Measurements from ENCODE around the gene FARS2. TPM values are rescaled to one million over a fixed set of nuclear protein-coding genes. Genes with fewer than 3 reads are reported as not detected.

The FARS2 gene
- total RNA-seq, 1 experiment from 2014 or later: 15.0 TPM

- Mint-ChIP-seq H3K4me3 (no peak overlapping the region), H3K27me3 (ENCODE audit: low read depth) (no peaks in the 10 kb centered on the region), H3K36me3 (0 out of 2 replicates have a peak, but pooled peaks cover 3% of the 10 kb centered on the region), H3K27ac (no peak overlapping the region), H3K4me1 (peaks cover 44% of the 10 kb centered on the region), H3K9me3 (peaks cover 7% of the 10 kb centered on the region)
- ATAC-seq (no peak), DNase-seq (ENCODE audit: low spot score) (no peak)
- ChIA-PET CTCF (interaction anchor here (1.1 to 1.8 kb wide), 3 partner anchors 8 to 39 kb away, joined by 3 to 9 read pairs (median 6); no protein-coding TSS in a partner anchor), POLR2A (no interaction called here)
- no peak for TF ChIP-seq ZNF219 (CRISPR knock-in tag; IDR thresholded peaks at IDR 0.05; ENCODE audit: borderline replicate concordance)
- TF ChIP-seq ATF3 (CRISPR knock-in tag; conservative IDR thresholded peaks at IDR 0.05): no peak
- TF ChIP-seq E2F4 (CRISPR knock-in tag; IDR thresholded peaks at IDR 0.05; ENCODE audit: borderline replicate concordance, low read depth): no peak
- TF ChIP-seq PRRX2 (CRISPR knock-in tag; IDR thresholded peaks at IDR 0.05): no peak
- no peak for TF ChIP-seq NFE2L1 (CRISPR knock-in tag; IDR thresholded peaks at IDR 0.05)
- no peak for TF ChIP-seq ZNF416 (CRISPR knock-in tag; IDR thresholded peaks at IDR 0.05)
- no peak for TF ChIP-seq ZNF281 (CRISPR knock-in tag; IDR thresholded peaks at IDR 0.05)
- TF ChIP-seq USF1 (CRISPR knock-in tag; IDR thresholded peaks at IDR 0.05): no peak
Observed at GRCh38 chr6:5461365-5461764, 200.1 kb downstream of the FARS2 start.

DNA sequence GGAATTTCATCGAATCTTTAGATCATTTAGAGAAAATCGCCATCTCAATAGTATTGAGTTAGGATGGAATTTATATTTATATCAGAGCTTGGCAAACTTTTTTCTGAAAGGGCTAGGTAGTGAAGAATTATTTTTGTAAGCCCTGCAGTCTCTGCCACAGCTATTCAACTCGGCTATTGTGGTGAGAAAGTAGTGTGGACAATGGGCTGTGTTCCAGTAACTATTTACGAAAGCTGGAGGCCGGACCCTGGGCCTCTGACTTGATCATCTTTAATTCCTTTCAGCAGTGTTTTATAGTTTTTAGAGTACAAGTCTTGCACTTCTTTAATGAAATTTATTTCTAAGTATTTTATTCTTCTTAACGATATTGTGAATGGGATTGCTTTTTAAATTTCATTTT, 201.5 kb downstream of the FARS2 start:
- H3K4me3 Mint-ChIP-seq: no peak overlapping the region
- ATAC-seq: no peak

GRCh38 chr6:5463690-5464089, 202.4 kb downstream of the FARS2 start:
- Mint-ChIP-seq H3K9me3 (peaks cover 7% of the 10 kb centered on the region), H3K27ac (no peak overlapping the region), H3K36me3 (0 out of 2 replicates have a peak, but pooled peaks cover 3% of the 10 kb centered on the region), H3K4me3 (no peak overlapping the region), H3K27me3 (ENCODE audit: low read depth) (no peaks in the 10 kb centered on the region), H3K4me1 (peaks cover 42% of the 10 kb centered on the region)
- DNase-seq (ENCODE audit: low spot score) (no peak), ATAC-seq (no peak)
- POLR2A ChIA-PET: no interaction called here
- CTCF ChIA-PET: interaction anchor here (0.5 kb wide), 1 partner anchor 41 kb away, joined by 3 read pairs; no protein-coding TSS in a partner anchor
- TF ChIP-seq CDX4 (CRISPR knock-in tag; IDR thresholded peaks at IDR 0.05; ENCODE audit: borderline replicate concordance): no peak
- no peak for TF ChIP-seq HMGA2 (CRISPR knock-in tag; IDR thresholded peaks at IDR 0.05)
- TF ChIP-seq, protein P1, sequence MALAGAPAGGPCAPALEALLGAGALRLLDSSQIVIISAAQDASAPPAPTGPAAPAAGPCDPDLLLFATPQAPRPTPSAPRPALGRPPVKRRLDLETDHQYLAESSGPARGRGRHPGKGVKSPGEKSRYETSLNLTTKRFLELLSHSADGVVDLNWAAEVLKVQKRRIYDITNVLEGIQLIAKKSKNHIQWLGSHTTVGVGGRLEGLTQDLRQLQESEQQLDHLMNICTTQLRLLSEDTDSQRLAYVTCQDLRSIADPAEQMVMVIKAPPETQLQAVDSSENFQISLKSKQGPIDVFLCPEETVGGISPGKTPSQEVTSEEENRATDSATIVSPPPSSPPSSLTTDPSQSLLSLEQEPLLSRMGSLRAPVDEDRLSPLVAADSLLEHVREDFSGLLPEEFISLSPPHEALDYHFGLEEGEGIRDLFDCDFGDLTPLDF (CRISPR knock-in tag; IDR thresholded peaks at IDR 0.05): no peak
- no peak for TF ChIP-seq RELA (CRISPR knock-in tag; IDR thresholded peaks at IDR 0.05; ENCODE audit: borderline replicate concordance)
- no peak for TF ChIP-seq NFYB (CRISPR knock-in tag; conservative IDR thresholded peaks at IDR 0.05; ENCODE audit: low read depth)
- no peak for TF ChIP-seq RORB (CRISPR knock-in tag; IDR thresholded peaks at IDR 0.05)
- TF ChIP-seq MYBL2 (CRISPR knock-in tag; IDR thresholded peaks at IDR 0.05): no peak
- no peak for TF ChIP-seq ETV6 (CRISPR knock-in tag; IDR thresholded peaks at IDR 0.05)
- TF ChIP-seq ZNF138 (CRISPR knock-in tag; conservative IDR thresholded peaks at IDR 0.05): no peak
- TF ChIP-seq E2F5 (CRISPR knock-in tag; IDR thresholded peaks at IDR 0.05): no peak
- no peak for TF ChIP-seq ZNF121 (CRISPR knock-in tag; IDR thresholded peaks at IDR 0.05)

More for the DNA sequence above, 201.5 kb downstream of the FARS2 start:
- no peak for TF ChIP-seq MXD4 (CRISPR knock-in tag; IDR thresholded peaks at IDR 0.05; ENCODE audit: borderline replicate concordance)
- no peak for TF ChIP-seq SP1 (CRISPR knock-in tag; conservative IDR thresholded peaks at IDR 0.05)
- TF ChIP-seq FOXJ3 (CRISPR knock-in tag; IDR thresholded peaks at IDR 0.05; ENCODE audit: borderline replicate concordance): no peak
- no peak for TF ChIP-seq ZBTB43 (CRISPR knock-in tag; IDR thresholded peaks at IDR 0.05)
- TF ChIP-seq TCF7 (CRISPR knock-in tag; IDR thresholded peaks at IDR 0.05; ENCODE audit: low read depth): no peak
- Mint-ChIP-seq H3K9me3 (peaks cover 7% of the 10 kb centered on the region), H3K4me1 (peaks cover 42% of the 10 kb centered on the region), H3K27ac (no peak overlapping the region), H3K27me3 (ENCODE audit: low read depth) (no peaks in the 10 kb centered on the region), H3K36me3 (0 out of 2 replicates have a peak, but pooled peaks cover 3% of the 10 kb centered on the region)
- no peak for DNase-seq (ENCODE audit: low spot score)
- CTCF ChIA-PET: interaction anchor here (1.0 kb wide), 1 partner anchor 8 kb away, joined by 4 read pairs; no protein-coding TSS in a partner anchor
- POLR2A ChIA-PET: no interaction called here

All from WTC11 (cell line).